HG03025 (cell line): ENCODE data around the gene IFNAR1.

ENCODE experiments used
- ATAC-seq: cut with Tn5 transposase; IDR thresholded peaks from one replicate; pipeline ENCODE4 v1.9.1; 2021; ENCODE audit warnings: mild to moderate bottlenecking, moderate library complexity; ENCODE audit not compliant: unreplicated experiment, low FRiP score

The IFNAR1 gene

GRCh38 chr21:33324291-33325221 lies at the start of gene IFNAR1:
Gene IFNAR1 (plus strand): TSS chr21:33324970. CDS start chr21:33325056, 86 bp downstream.
- ATAC-seq, result peak; percentile 88

- ATAC-seq, result no peak
These were observed 46.0 kb upstream of the IFNAR1 start for GRCh38 chr21:33278721-33279120.

GRCh38 chr21:33279330-33279820 lies 45.4 kb upstream of the IFNAR1 start:
- ATAC-seq, result no peak

- no peak for ATAC-seq
These were observed 43.6 kb upstream of the IFNAR1 start for GRCh38 chr21:33281096-33281652.

- ATAC-seq, result no peak
These were observed 41.6 kb upstream of the IFNAR1 start for GRCh38 chr21:33283203-33283602.

- no peak for ATAC-seq
These were observed 38.7 kb upstream of the IFNAR1 start for GRCh38 chr21:33286076-33286475.

GRCh38 chr21:33286600-33287456 lies 37.9 kb upstream of the IFNAR1 start:
- no peak for ATAC-seq

- no peak for ATAC-seq
These were observed 35.5 kb upstream of the IFNAR1 start for GRCh38 chr21:33289199-33289819.

- no peak for ATAC-seq
These were observed 34.3 kb upstream of the IFNAR1 start for GRCh38 chr21:33290441-33290840.

- ATAC-seq, result no peak
These were observed 33.1 kb upstream of the IFNAR1 start for GRCh38 chr21:33291686-33292085.

- ATAC-seq, result no peak
These were observed 32.0 kb upstream of the IFNAR1 start for GRCh38 chr21:33292724-33293123.

- ATAC-seq, result no peak
These were observed 31.6 kb upstream of the IFNAR1 start for GRCh38 chr21:33293136-33293535.

GRCh38 chr21:33293811-33294216 lies 31.0 kb upstream of the IFNAR1 start:
- no peak for ATAC-seq

GRCh38 chr21:33296156-33296555 lies 28.6 kb upstream of the IFNAR1 start:
- no peak for ATAC-seq

GRCh38 chr21:33299181-33299752 lies 25.5 kb upstream of the IFNAR1 start:
- ATAC-seq, result no peak

GRCh38 chr21:33300701-33301631 lies 23.8 kb upstream of the IFNAR1 start:
- no peak for ATAC-seq

- no peak for ATAC-seq
These were observed 23.2 kb upstream of the IFNAR1 start for GRCh38 chr21:33301632-33302002.

GRCh38 chr21:33302055-33302454 lies 22.7 kb upstream of the IFNAR1 start:
- ATAC-seq, result no peak

- ATAC-seq, result no peak
These were observed 22.0 kb upstream of the IFNAR1 start for GRCh38 chr21:33302796-33303195.
